Immature natural killer cell (primary cell): ENCODE data around the gene DPP3. TPM values are rescaled to one million over a fixed set of nuclear protein-coding genes. Genes with fewer than 3 reads are reported as not detected.
A peak's percentile ranks its signal among the peaks of the same experiment; 100 is the strongest.

Experiments
- DNase-seq, 3 donors: peaks; one replicate each; pipeline ENCODE4 v3.0.0; 2022; ENCODE audit warnings: mixed read lengths in 1 of 3
- H3K27ac Mint-ChIP-seq, 6 donors: one replicate each; pipeline ENCODE4 v1.8.0; 2020; ENCODE audit warnings: mixed read lengths in 6 of 6, mild to moderate bottlenecking in 5 of 6, inconsistent platforms in 4 of 6, moderate library complexity in 3 of 6
- H3K27me3 Mint-ChIP-seq, 3 donors: one replicate each; pipeline ENCODE4 v1.8.0; 2020 to 2021; ENCODE audit warnings: low read depth in 3 of 3, mild to moderate bottlenecking in 3 of 3, mixed read lengths in 3 of 3, moderate library complexity in 3 of 3, inconsistent platforms in 1 of 3
- H3K36me3 Mint-ChIP-seq, 3 donors: one replicate each; pipeline ENCODE4 v1.8.0; 2020; ENCODE audit warnings: mixed read lengths in 3 of 3, inconsistent platforms in 2 of 3, mild to moderate bottlenecking in 2 of 3
- H3K4me1 Mint-ChIP-seq, 2 donors: one replicate each; pipeline ENCODE4 v1.8.0; 2020; ENCODE audit warnings: inconsistent platforms in 2 of 2, mild to moderate bottlenecking in 2 of 2, mixed read lengths in 2 of 2, moderate library complexity in 1 of 2
- H3K4me3 Mint-ChIP-seq, 5 donors: one replicate each; pipeline ENCODE4 v1.8.0; 2020; ENCODE audit warnings: mild to moderate bottlenecking in 5 of 5, mixed read lengths in 5 of 5, inconsistent platforms in 3 of 5, moderate library complexity in 3 of 5
- H3K9me3 Mint-ChIP-seq, 6 donors: one replicate each; pipeline ENCODE4 v1.8.0; 2020; ENCODE audit warnings: mild to moderate bottlenecking in 6 of 6, mixed read lengths in 6 of 6, inconsistent platforms in 4 of 6, moderate library complexity in 3 of 6
- polyA plus RNA-seq, 3 donors: library from polyadenylated mRNA; unstranded; fragments of 300-500 nt; fragmentation: Illumina TruSeq; gene quantifications; one replicate each; pipeline ENCODE4 v1.2.3, GENCODE V29; 2021

The DPP3 gene
- polyA plus RNA-seq, 3 donors from 2014 or later = 44.5 to 54.2 (median 47.6) TPM

DNA sequence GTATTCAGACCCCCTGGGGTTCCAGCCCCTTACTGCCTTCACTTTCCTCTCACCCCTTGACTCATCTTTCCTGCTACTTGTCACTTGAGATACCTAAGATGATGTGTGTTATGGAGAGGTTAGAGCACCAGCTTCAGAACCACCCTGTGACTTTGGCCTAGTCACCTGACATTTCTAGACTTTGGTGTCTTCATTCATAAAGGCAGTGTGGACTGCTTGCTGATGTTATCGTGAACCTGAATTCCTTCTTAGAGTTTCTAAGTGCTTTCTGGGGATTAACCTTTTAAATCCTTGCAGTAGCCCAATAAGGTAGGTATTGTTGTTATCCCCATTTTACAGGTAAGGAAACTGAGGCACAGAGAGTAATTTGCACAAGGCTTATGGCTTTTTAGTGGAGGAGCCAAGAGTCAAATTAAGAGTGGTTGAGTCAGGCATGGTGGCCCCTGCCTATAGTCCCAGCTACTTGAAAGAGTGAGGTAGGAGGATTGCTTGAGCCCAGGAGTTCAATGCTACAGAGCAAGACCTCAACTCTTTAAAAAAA lies 25.1 kb downstream of the DPP3 start:
- Mint-ChIP-seq H3K4me3 (no peak overlapping the region), H3K36me3 (peaks cover 0 to 20% (median 8%) of the 10 kb centered on the region in 3 donors), H3K4me1 (peaks cover 3 to 5% of the 10 kb centered on the region in 2 donors), H3K27ac (no peak overlapping the region), H3K27me3 (peaks cover 0 to 2% (median 0%) of the 10 kb centered on the region in 3 donors), H3K9me3 (no peaks in the 10 kb centered on the region)
- DNase-seq = no peak

GRCh38 chr11:66509131-66509561 lies 28.9 kb downstream of the DPP3 start:
- no peak for DNase-seq
- Mint-ChIP-seq H3K36me3 (peaks cover 4 to 19% (median 4%) of the 10 kb centered on the region in 3 donors), H3K27ac (no peak overlapping the region), H3K9me3 (no peaks in the 10 kb centered on the region), H3K4me3 (peak overlapping the region in 1 of 5 donors; percentile 27), H3K27me3 (peaks cover 0 to 2% (median 0%) of the 10 kb centered on the region in 3 donors), H3K4me1 (peaks cover 14 to 17% of the 10 kb centered on the region in 2 donors)

- H3K4me1 Mint-ChIP-seq = peaks cover 14 to 17% of the 10 kb centered on the region in 2 donors
- H3K9me3 Mint-ChIP-seq = no peaks in the 10 kb centered on the region
- H3K27me3 Mint-ChIP-seq = peaks cover 0 to 2% (median 0%) of the 10 kb centered on the region in 3 donors
- H3K27ac Mint-ChIP-seq = peak within 1 kb of the TSS; percentile 18 to 72 (median 56)
- peak within 1 kb of the TSS; percentile 84 to 89 (median 88) for H3K4me3 Mint-ChIP-seq
- peaks cover 4 to 13% (median 4%) of the 10 kb centered on the region in 3 donors for H3K36me3 Mint-ChIP-seq
- DNase-seq = peak; percentile 67 to 75 (median 71)
These were observed 30.2 kb downstream of the DPP3 start, which contains the start of gene BBS1 for GRCh38 chr11:66510271-66510989. Gene BBS1, plus strand, starts transcription at chr11:66510635. Its CDS starts 25 bp downstream, at chr11:66510660.

- no peak for DNase-seq
- H3K4me3 Mint-ChIP-seq = peak overlapping the region; percentile 84 to 89 (median 88)
- peak overlapping the region; percentile 18 to 72 (median 56) for H3K27ac Mint-ChIP-seq
- peaks cover 4 to 11% (median 4%) of the 10 kb centered on the region in 3 donors for H3K36me3 Mint-ChIP-seq
- peaks cover 0 to 2% (median 0%) of the 10 kb centered on the region in 3 donors for H3K27me3 Mint-ChIP-seq
- peaks cover 14 to 17% of the 10 kb centered on the region in 2 donors for H3K4me1 Mint-ChIP-seq
- H3K9me3 Mint-ChIP-seq = no peaks in the 10 kb centered on the region
These were observed 30.7 kb downstream of the DPP3 start for GRCh38 chr11:66510990-66511339.

DNA sequence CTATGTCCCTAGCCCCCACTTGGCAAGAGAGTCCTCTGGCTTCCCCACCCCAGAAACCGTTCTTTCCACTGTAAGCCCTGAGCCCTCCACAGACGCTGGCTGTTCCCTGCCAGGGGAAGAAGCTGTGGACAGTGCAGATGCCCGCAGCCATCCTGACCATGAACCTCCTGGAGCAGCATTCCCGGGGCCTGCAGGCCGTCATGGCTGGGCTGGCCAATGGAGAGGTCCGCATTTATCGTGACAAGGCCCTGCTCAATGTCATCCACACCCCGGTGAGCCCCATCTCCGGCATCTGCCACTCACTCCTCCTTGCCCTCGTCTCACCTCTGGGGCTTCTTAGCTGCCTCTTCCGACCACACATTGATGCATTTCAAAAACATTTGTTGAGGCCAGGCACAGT lies 43.4 kb downstream of the DPP3 start:
- H3K4me3 Mint-ChIP-seq = no peak overlapping the region
- peaks cover 23 to 46% (median 32%) of the 10 kb centered on the region in 3 donors for H3K36me3 Mint-ChIP-seq
- H3K4me1 Mint-ChIP-seq = no peaks in the 10 kb centered on the region
- no peaks in the 10 kb centered on the region for H3K9me3 Mint-ChIP-seq
- DNase-seq = no peak
- no peak overlapping the region for H3K27ac Mint-ChIP-seq
- peaks cover 0 to 2% (median 0%) of the 10 kb centered on the region in 3 donors for H3K27me3 Mint-ChIP-seq

- H3K36me3 Mint-ChIP-seq = peaks cover 21 to 44% (median 30%) of the 10 kb centered on the region in 3 donors
- no peaks in the 10 kb centered on the region for H3K4me1 Mint-ChIP-seq
- no peak overlapping the region for H3K4me3 Mint-ChIP-seq
- peak overlapping the region in 1 of 6 donors; percentile 36 for H3K27ac Mint-ChIP-seq
- peaks cover 0 to 4% (median 3%) of the 10 kb centered on the region in 3 donors for H3K27me3 Mint-ChIP-seq
- DNase-seq = no peak
- H3K9me3 Mint-ChIP-seq = no peaks in the 10 kb centered on the region
These were observed 44.2 kb downstream of the DPP3 start for GRCh38 chr11:66524304-66525040.

GRCh38 chr11:66529069-66529468 lies 48.8 kb downstream of the DPP3 start:
- no peak overlapping the region for H3K4me3 Mint-ChIP-seq
- H3K27ac Mint-ChIP-seq = no peak overlapping the region
- DNase-seq = no peak
- H3K9me3 Mint-ChIP-seq = no peaks in the 10 kb centered on the region
- peaks cover 0 to 15% of the 10 kb centered on the region in 2 donors for H3K4me1 Mint-ChIP-seq
- peaks cover 6 to 21% (median 17%) of the 10 kb centered on the region in 3 donors for H3K36me3 Mint-ChIP-seq
- H3K27me3 Mint-ChIP-seq = peaks cover 0 to 4% (median 3%) of the 10 kb centered on the region in 3 donors

GRCh38 chr11:66529655-66530054 lies 49.4 kb downstream of the DPP3 start:
- DNase-seq = no peak
- Mint-ChIP-seq H3K27me3 (peaks cover 0 to 4% (median 3%) of the 10 kb centered on the region in 3 donors), H3K4me1 (peaks cover 0 to 15% of the 10 kb centered on the region in 2 donors), H3K36me3 (peaks cover 6 to 18% (median 17%) of the 10 kb centered on the region in 3 donors), H3K27ac (no peak overlapping the region), H3K9me3 (no peaks in the 10 kb centered on the region), H3K4me3 (no peak overlapping the region)

DNA sequence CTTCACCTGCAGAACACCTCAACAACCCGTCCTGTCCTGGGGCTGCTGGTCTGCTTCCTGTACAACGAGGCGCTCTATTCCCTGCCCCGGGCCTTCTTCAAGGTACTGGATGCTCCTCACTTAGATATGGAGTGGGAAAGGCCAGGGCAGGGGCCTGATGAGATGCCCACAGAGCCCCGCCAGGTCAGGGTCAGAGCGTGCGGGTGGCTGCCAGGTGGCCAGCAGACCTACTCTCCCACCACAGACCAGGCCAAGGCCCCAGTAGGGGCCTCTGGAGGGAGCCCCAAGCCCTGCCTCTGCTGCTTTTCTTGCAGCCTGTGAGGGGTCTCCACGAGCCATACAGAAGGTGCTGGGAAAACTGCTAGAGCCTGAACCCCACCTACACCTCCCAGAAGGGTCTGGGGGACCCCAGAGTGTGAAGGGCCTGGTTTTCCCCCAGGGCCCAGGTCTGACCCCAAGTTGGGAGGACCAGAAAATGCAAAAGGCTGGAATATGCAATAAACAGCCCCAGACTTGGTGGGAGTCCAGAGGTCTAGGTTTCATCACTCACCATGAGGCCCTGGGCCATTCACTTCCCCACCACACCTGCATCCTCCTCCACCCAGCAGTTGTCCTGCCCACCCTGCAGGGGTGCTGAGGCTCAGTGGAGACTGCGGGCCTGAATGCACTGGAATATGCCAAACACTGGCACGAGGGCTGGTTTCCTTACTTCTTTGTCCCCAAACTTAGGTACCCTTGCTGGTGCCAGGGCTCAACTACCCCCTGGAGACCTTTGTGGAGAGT lies 50.9 kb downstream of the DPP3 start:
- no peak for DNase-seq
- Mint-ChIP-seq H3K9me3 (no peaks in the 10 kb centered on the region), H3K4me1 (peaks cover 0 to 21% of the 10 kb centered on the region in 2 donors), H3K27ac (peak overlapping the region in 1 of 6 donors; percentile 76), H3K4me3 (no peak overlapping the region), H3K36me3 (peaks cover 6 to 21% (median 16%) of the 10 kb centered on the region in 3 donors), H3K27me3 (peaks cover 0 to 4% (median 3%) of the 10 kb centered on the region in 3 donors)

- no peak overlapping the region for H3K4me3 Mint-ChIP-seq
- no peak for DNase-seq
- H3K27me3 Mint-ChIP-seq = peaks cover 0 to 4% (median 3%) of the 10 kb centered on the region in 3 donors
- H3K4me1 Mint-ChIP-seq = peaks cover 0 to 21% of the 10 kb centered on the region in 2 donors
- H3K9me3 Mint-ChIP-seq = no peaks in the 10 kb centered on the region
- peaks cover 6 to 19% (median 17%) of the 10 kb centered on the region in 3 donors for H3K36me3 Mint-ChIP-seq
- H3K27ac Mint-ChIP-seq = no peak overlapping the region
These were observed 51.6 kb downstream of the DPP3 start for GRCh38 chr11:66531841-66532240.

GRCh38 chr11:66532784-66533183 lies 52.5 kb downstream of the DPP3 start:
- no peak for DNase-seq
- H3K36me3 Mint-ChIP-seq = peaks cover 9 to 17% (median 13%) of the 10 kb centered on the region in 3 donors
- peaks cover 0 to 21% of the 10 kb centered on the region in 2 donors for H3K4me1 Mint-ChIP-seq
- peaks cover 0 to 4% (median 3%) of the 10 kb centered on the region in 3 donors for H3K27me3 Mint-ChIP-seq
- no peak overlapping the region for H3K4me3 Mint-ChIP-seq
- H3K9me3 Mint-ChIP-seq = no peaks in the 10 kb centered on the region
- peak overlapping the region in 2 of 6 donors; percentile 21 to 75 for H3K27ac Mint-ChIP-seq

DNA sequence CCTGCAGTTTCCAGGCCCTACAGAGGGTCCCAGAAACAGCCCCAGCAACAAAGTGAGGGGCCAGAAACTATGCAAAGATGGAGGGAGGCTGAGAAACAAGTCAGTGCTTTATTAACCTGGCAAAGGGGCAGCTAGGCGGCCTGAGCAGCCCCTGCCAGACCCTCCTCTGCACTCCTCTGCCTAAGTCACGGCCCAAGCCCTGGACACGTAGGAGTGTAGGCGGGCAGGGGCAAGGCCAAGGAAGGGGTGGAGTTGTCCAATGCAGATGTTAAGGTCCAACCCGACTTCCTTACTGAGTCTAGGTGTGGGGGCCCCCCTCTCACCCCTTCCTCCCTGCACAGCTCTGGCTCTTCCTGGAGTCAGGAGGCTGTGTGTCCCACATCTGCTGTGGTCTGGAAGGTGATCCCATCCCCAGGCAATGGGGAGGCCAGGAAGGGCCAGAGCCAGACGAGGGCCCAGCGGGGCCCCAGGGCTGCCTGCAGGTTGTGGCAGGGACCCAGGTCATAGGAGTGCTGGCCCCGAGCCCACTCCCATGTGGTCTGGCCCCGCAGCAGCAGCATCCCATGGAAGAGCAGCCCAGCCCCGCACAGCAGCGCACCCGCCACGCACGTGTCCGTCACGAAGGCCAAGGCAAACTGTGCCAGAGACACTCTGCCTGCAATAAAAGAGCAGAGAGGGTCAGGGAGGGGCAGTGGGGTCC lies 59.1 kb downstream of the DPP3 start:
- Mint-ChIP-seq H3K27ac (no peak overlapping the region), H3K4me3 (no peak overlapping the region), H3K36me3 (peaks cover 19 to 26% (median 25%) of the 10 kb centered on the region in 3 donors)

More for the DNA sequence above, 59.1 kb downstream of the DPP3 start:
- DNase-seq = no peak
- Mint-ChIP-seq H3K27me3 (peaks cover 0 to 5% (median 4%) of the 10 kb centered on the region in 3 donors), H3K4me1 (peaks cover 22 to 31% of the 10 kb centered on the region in 2 donors), H3K9me3 (no peaks in the 10 kb centered on the region)
